Measurements from ENCODE around the gene ADGRD1. TPM values are rescaled to one million over a fixed set of nuclear protein-coding genes. Genes with fewer than 3 reads are reported as not detected.

The ADGRD1 gene
- total RNA-seq, 1 donor from 2014 or later: 4.1 TPM

- peak; percentile 91 for DNase-seq (ENCODE audit: low spot score)
These were observed 53.5 kb downstream of the ADGRD1 start for GRCh38 chr12:131007031-131007739.

- DNase-seq (ENCODE audit: low spot score): no peak
These were observed 54.0 kb downstream of the ADGRD1 start for GRCh38 chr12:131007740-131008117.

- DNase-seq (ENCODE audit: low spot score): no peak
These were observed 54.6 kb downstream of the ADGRD1 start for GRCh38 chr12:131008131-131008912.

GRCh38 chr12:131008913-131009270, 55.2 kb downstream of the ADGRD1 start:
- DNase-seq (ENCODE audit: low spot score): no peak

GRCh38 chr12:131009595-131010395, 56.1 kb downstream of the ADGRD1 start:
- no peak for DNase-seq (ENCODE audit: low spot score)

- DNase-seq (ENCODE audit: low spot score): no peak
These were observed 56.9 kb downstream of the ADGRD1 start for GRCh38 chr12:131010396-131011131.

- no peak for DNase-seq (ENCODE audit: low spot score)
These were observed 57.7 kb downstream of the ADGRD1 start for GRCh38 chr12:131011165-131012079.

- DNase-seq (ENCODE audit: low spot score): no peak
These were observed 58.8 kb downstream of the ADGRD1 start for GRCh38 chr12:131012279-131013069.

- no peak for DNase-seq (ENCODE audit: low spot score)
These were observed 59.4 kb downstream of the ADGRD1 start for GRCh38 chr12:131013118-131013517.

- DNase-seq (ENCODE audit: low spot score): no peak
These were observed 60.6 kb downstream of the ADGRD1 start for GRCh38 chr12:131014343-131014742.

GRCh38 chr12:131015581-131016337, 62.1 kb downstream of the ADGRD1 start:
- no peak for DNase-seq (ENCODE audit: low spot score)

- no peak for DNase-seq (ENCODE audit: low spot score)
These were observed 63.8 kb downstream of the ADGRD1 start for GRCh38 chr12:131017477-131017991.

GRCh38 chr12:131018019-131018620, 64.4 kb downstream of the ADGRD1 start:
- no peak for DNase-seq (ENCODE audit: low spot score)

GRCh38 chr12:131018808-131019397, 65.2 kb downstream of the ADGRD1 start:
- DNase-seq (ENCODE audit: low spot score): no peak

- no peak for DNase-seq (ENCODE audit: low spot score)
These were observed 66.8 kb downstream of the ADGRD1 start for GRCh38 chr12:131020326-131021153.

- no peak for DNase-seq (ENCODE audit: low spot score)
These were observed 67.4 kb downstream of the ADGRD1 start for GRCh38 chr12:131021154-131021541.

GRCh38 chr12:131024026-131024425, 70.3 kb downstream of the ADGRD1 start:
- DNase-seq (ENCODE audit: low spot score): no peak
